H9 (cell line): ENCODE data around the gene RPLP1. TPM values are rescaled to one million over a fixed set of nuclear protein-coding genes. Genes with fewer than 3 reads are reported as not detected.

Experiments
- DNase-seq: peaks from one replicate; pipeline ENCODE4 v3.0.0-alpha.2; 2017
- H2AFZ ChIP-seq: one replicate; pipeline ENCODE4 v1.6.1; 2013; ENCODE audit warnings: mild to moderate bottlenecking, low read length, control low read depth, moderate library complexity
- H2AK5ac ChIP-seq: 2 replicates; pipeline ENCODE4 v1.6.1; 2013; ENCODE audit warnings: low read length, control low read depth, mixed read lengths; ENCODE audit not compliant: insufficient read length
- H2BK120ac ChIP-seq: one replicate; pipeline ENCODE4 v1.6.1; 2013; ENCODE audit warnings: low read depth, mild to moderate bottlenecking, low read length, control low read depth, inconsistent platforms; ENCODE audit not compliant: poor library complexity, severe bottlenecking
- H2BK12ac ChIP-seq: 2 replicates; pipeline ENCODE4 v1.6.1; 2013; ENCODE audit warnings: low read length, control low read depth, mixed read lengths, low read depth; ENCODE audit not compliant: insufficient read length
- H2BK15ac ChIP-seq: 2 replicates; pipeline ENCODE4 v1.6.1; 2013; ENCODE audit warnings: low read depth, low read length, control low read depth
- H2BK20ac ChIP-seq: one replicate; pipeline ENCODE4 v1.6.1; 2013; ENCODE audit warnings: low read depth, mild to moderate bottlenecking, low read length, control low read depth, inconsistent platforms; ENCODE audit not compliant: poor library complexity, severe bottlenecking
- H2BK5ac ChIP-seq: 2 replicates; pipeline ENCODE4 v1.6.1; 2013; ENCODE audit warnings: low read length, control low read depth, mixed read lengths; ENCODE audit not compliant: insufficient read length
- H3K14ac ChIP-seq: 2 replicates; pipeline ENCODE4 v1.6.1; 2013; ENCODE audit warnings: low read length, control low read depth; ENCODE audit not compliant: insufficient read depth
- H3K18ac ChIP-seq: 2 replicates; pipeline ENCODE4 v1.6.1; 2013; ENCODE audit warnings: low read depth, mild to moderate bottlenecking, mixed read lengths, low read length, control low read depth; ENCODE audit not compliant: insufficient read length
- H3K23ac ChIP-seq: 2 replicates; pipeline ENCODE4 v1.6.1; 2013; ENCODE audit warnings: low read length, control low read depth, mixed read lengths, low read depth; ENCODE audit not compliant: insufficient read length
- H3K23me2 ChIP-seq: 2 replicates; pipeline ENCODE4 v1.6.1; 2013; ENCODE audit warnings: low read depth, mild to moderate bottlenecking, mixed read lengths, low read length, control low read depth; ENCODE audit not compliant: insufficient read length, poor library complexity, severe bottlenecking
- H3K27ac ChIP-seq: 2 replicates; pipeline ENCODE4 v1.5.1; 2013; ENCODE audit warnings: low read length, control low read depth, mixed read lengths, low read depth; ENCODE audit not compliant: insufficient read length
- H3K27me3 ChIP-seq: 2 replicates; pipeline ENCODE4 v1.6.1; 2013; ENCODE audit warnings: low read length, control low read depth, inconsistent platforms; ENCODE audit not compliant: insufficient read depth
- H3K4ac ChIP-seq: 2 replicates; pipeline ENCODE4 v1.6.1; 2013; ENCODE audit warnings: low read depth, mild to moderate bottlenecking, control low read depth, inconsistent platforms, low read length, moderate library complexity
- H3K4me1 ChIP-seq: 2 replicates; pipeline ENCODE4 v1.6.1; 2013; ENCODE audit warnings: low read length, control low read depth, inconsistent platforms; ENCODE audit not compliant: insufficient read depth
- H3K4me2 ChIP-seq: 2 replicates; pipeline ENCODE4 v1.6.1; 2013; ENCODE audit warnings: low read length, control low read depth, mixed read lengths; ENCODE audit not compliant: insufficient read length, insufficient read depth
- H3K56ac ChIP-seq: 2 replicates; pipeline ENCODE4 v1.6.1; 2013; ENCODE audit warnings: low read depth, mild to moderate bottlenecking, mixed read lengths, low read length, control low read depth; ENCODE audit not compliant: insufficient read length
- H3K79me1 ChIP-seq: 2 replicates; pipeline ENCODE4 v1.6.1; 2013; ENCODE audit warnings: low read depth, mild to moderate bottlenecking, moderate library complexity, low read length, control low read depth, inconsistent platforms; ENCODE audit not compliant: insufficient read depth, poor library complexity, severe bottlenecking
- H3K79me2 ChIP-seq: 2 replicates; pipeline ENCODE4 v1.6.1; 2013; ENCODE audit warnings: low read length, control low read depth, inconsistent platforms; ENCODE audit not compliant: insufficient read depth
- H3K9ac ChIP-seq: 2 replicates; pipeline ENCODE4 v1.6.1; 2013; ENCODE audit warnings: low read length, control low read depth, mixed read lengths; ENCODE audit not compliant: insufficient read length; ENCODE audit errors: extremely low read depth
- H3K9me3 ChIP-seq: one replicate; pipeline ENCODE4 v1.6.1; 2013; ENCODE audit warnings: low read depth, low read length, inconsistent platforms; ENCODE audit not compliant: control insufficient read depth
- H3T11ph ChIP-seq: one replicate; pipeline ENCODE4 v1.6.1; 2013; ENCODE audit warnings: mild to moderate bottlenecking, low read length, control low read depth, inconsistent platforms
- H4K20me1 ChIP-seq: one replicate; pipeline ENCODE4 v1.6.1; 2013; ENCODE audit not compliant: control insufficient read depth, insufficient read length, insufficient read depth
- H4K5ac ChIP-seq: 2 replicates; pipeline ENCODE4 v1.6.1; 2013; ENCODE audit warnings: low read depth, mild to moderate bottlenecking, mixed read lengths, low read length, control low read depth; ENCODE audit not compliant: insufficient read length
- H4K8ac ChIP-seq: replicated peaks from 2 replicates; pipeline ENCODE4 v1.6.1; 2013; ENCODE audit warnings: low read length, control low read depth, mixed read lengths, low read depth; ENCODE audit not compliant: insufficient read length
- H4K91ac ChIP-seq: 2 replicates; pipeline ENCODE4 v1.6.1; 2013; ENCODE audit warnings: low read depth, mild to moderate bottlenecking, moderate library complexity, mixed read lengths, low read length, control low read depth; ENCODE audit not compliant: insufficient read length
- H3K27ac Mint-ChIP-seq, 3 experiments: 2 replicates in 2 of 3; 3 replicates in 1 of 3; pipeline ENCODE4 v1.8.0; 2020 to 2021; ENCODE audit warnings: mixed read lengths in 3 of 3, mild to moderate bottlenecking in 1 of 3, moderate library complexity in 1 of 3
- H3K27me3 Mint-ChIP-seq: 2 replicates; pipeline ENCODE4 v1.8.0; 2021; ENCODE audit warnings: low read depth, mild to moderate bottlenecking, moderate library complexity, mixed read lengths
- H3K36me3 Mint-ChIP-seq, 3 experiments: 2 replicates in 2 of 3; 3 replicates in 1 of 3; pipeline ENCODE4 v1.8.0; 2020 to 2021; ENCODE audit warnings: low read depth in 3 of 3, mixed read lengths in 3 of 3; ENCODE audit not compliant: insufficient read depth in 1 of 3
- H3K4me1 Mint-ChIP-seq, 2 experiments: 2 replicates each; pipeline ENCODE4 v1.8.0; 2020; ENCODE audit warnings: mixed read lengths in 2 of 2
- H3K4me3 Mint-ChIP-seq, 2 experiments: 2 replicates in 1 of 2; 3 replicates in 1 of 2; pipeline ENCODE4 v1.8.0; 2020 to 2021; ENCODE audit warnings: mild to moderate bottlenecking in 2 of 2, mixed read lengths in 2 of 2, moderate library complexity in 1 of 2
- H3K9me3 Mint-ChIP-seq, 2 experiments: 2 replicates in 1 of 2; 3 replicates in 1 of 2; pipeline ENCODE4 v1.8.0; 2020; ENCODE audit warnings: mild to moderate bottlenecking in 2 of 2, mixed read lengths in 2 of 2, moderate library complexity in 1 of 2
- CTCF ChIP-seq: fragments of 200-600 bp; sonication (generic); conservative IDR thresholded peaks from 3 replicates; pipeline ENCODE4 v1.8.0; 2021; ENCODE audit warnings: antibody characterized with exemption, mild to moderate bottlenecking
- WGBS: extraction: QIAGEN DNeasy Blood & Tissue Kit; methylation state at CpG from one replicate; pipeline ENCODE4 v1.1.7; 2013; ENCODE audit warnings: missing lambda C conversion rate, low lambda C conversion rate, mixed read lengths; ENCODE audit not compliant: insufficient read length; ENCODE audit errors: extremely low coverage; 5-methylcytosine and 5-hydroxymethylcytosine counted together
- total RNA-seq: library from RNA; stranded (reverse); gene quantifications from 2 replicates; pipeline ENCODE4 v1.2.1, GENCODE V29; 2021

Gene RPLP1
- total RNA-seq, 1 experiment from 2014 or later: 1,715 TPM

GRCh38 chr15:69460481-69460880, 7.9 kb downstream of the RPLP1 start:
- TF ChIP-seq CTCF: no peak
- Histone ChIP-seq H3T11ph (no peak overlapping the region), H3K18ac (no peak overlapping the region), H3K9me3 (no peaks in the 10 kb centered on the region), H3K14ac (no peak overlapping the region), H2BK20ac (no peak overlapping the region), H3K23ac (no peak overlapping the region), H3K9ac (no peak overlapping the region), H3K23me2 (no peaks in the 10 kb centered on the region), H3K79me2 (no peaks in the 10 kb centered on the region), H3K4me2 (no peak overlapping the region), H4K91ac (no peak overlapping the region), H3K4me1 (no peaks in the 10 kb centered on the region), H2BK12ac (no peak overlapping the region), H3K56ac (no peak overlapping the region), H2AK5ac (no peak overlapping the region), H4K8ac (no peak overlapping the region), H2BK120ac (no peak overlapping the region), H2AFZ (no peak overlapping the region), H2BK5ac (no peak overlapping the region), H2BK15ac (no peak overlapping the region), H4K20me1 (no peaks in the 10 kb centered on the region), H3K79me1 (no peaks in the 10 kb centered on the region), H3K27me3 (no peaks in the 10 kb centered on the region), H3K27ac (no peak overlapping the region), H4K5ac (no peak overlapping the region), H3K4ac (no peak overlapping the region)
- Mint-ChIP-seq H3K36me3 (peaks cover 14 to 31% (median 14%) of the 10 kb centered on the region in 3 experiments), H3K4me1 (peaks cover 11 to 19% of the 10 kb centered on the region in 2 experiments), H3K9me3 (no peaks in the 10 kb centered on the region), H3K27me3 (no peaks in the 10 kb centered on the region; the same call in 1 of the 2 replicates), H3K27ac (no peak overlapping the region), H3K4me3 (no peak overlapping the region)
- no peak for DNase-seq
- WGBS: no CpG with 5 or more reads among the region's 1 CpG
